GM10266 (cell line): ENCODE data around the gene THSD4.
"Not testable (repeated sequence)": the region's sequence is repeated elsewhere in the genome, so short reads cannot be mapped to it uniquely, and the experiment has no call there.

ENCODE experiments used
- DNase-seq: peaks from one replicate; pipeline ENCODE4 v3.0.0; 2012; ENCODE audit errors: extremely low spot score
- CTCF ChIP-seq: IDR thresholded peaks from 2 replicates; pipeline ENCODE4 v1.5.1; 2012; ENCODE audit warnings: mild to moderate bottlenecking, low read depth; ENCODE audit not compliant: control insufficient read depth, insufficient read depth; ENCODE audit errors: missing control alignments

Gene THSD4

GRCh38 chr15:71316911-71317310 lies 201.6 kb downstream of the THSD4 start:
- no peak for TF ChIP-seq CTCF
- no peak for DNase-seq

GRCh38 chr15:71319424-71319823 lies 204.2 kb downstream of the THSD4 start:
- not testable (repeated sequence) for DNase-seq

GRCh38 chr15:71319935-71320334 lies 204.7 kb downstream of the THSD4 start:
- no peak for TF ChIP-seq CTCF

GRCh38 chr15:71323082-71323481 lies 207.8 kb downstream of the THSD4 start:
- no peak for DNase-seq
- TF ChIP-seq CTCF: no peak

More at GRCh38 chr15:71319935-71320334, 204.7 kb downstream of the THSD4 start:
- no peak for DNase-seq

- no peak for TF ChIP-seq CTCF
- DNase-seq: no peak
These were observed 208.3 kb downstream of the THSD4 start for GRCh38 chr15:71323584-71323983.

GRCh38 chr15:71325481-71325880 lies 210.2 kb downstream of the THSD4 start:
- DNase-seq: no peak

GRCh38 chr15:71328453-71328852 lies 213.2 kb downstream of the THSD4 start:
- no peak for DNase-seq
- TF ChIP-seq CTCF: no peak

More at GRCh38 chr15:71325481-71325880, 210.2 kb downstream of the THSD4 start:
- TF ChIP-seq CTCF: no peak

- no peak for TF ChIP-seq CTCF
- DNase-seq: no peak
These were observed 213.8 kb downstream of the THSD4 start for GRCh38 chr15:71329041-71329440.
